ENCODE measurements around the gene ROBO2. TPM values are rescaled to one million over a fixed set of nuclear protein-coding genes. Genes with fewer than 3 reads are reported as not detected.

Gene ROBO2
- total RNA-seq, 2 donors from 2014 or later: 9.8 to 9.9 TPM

DNA sequence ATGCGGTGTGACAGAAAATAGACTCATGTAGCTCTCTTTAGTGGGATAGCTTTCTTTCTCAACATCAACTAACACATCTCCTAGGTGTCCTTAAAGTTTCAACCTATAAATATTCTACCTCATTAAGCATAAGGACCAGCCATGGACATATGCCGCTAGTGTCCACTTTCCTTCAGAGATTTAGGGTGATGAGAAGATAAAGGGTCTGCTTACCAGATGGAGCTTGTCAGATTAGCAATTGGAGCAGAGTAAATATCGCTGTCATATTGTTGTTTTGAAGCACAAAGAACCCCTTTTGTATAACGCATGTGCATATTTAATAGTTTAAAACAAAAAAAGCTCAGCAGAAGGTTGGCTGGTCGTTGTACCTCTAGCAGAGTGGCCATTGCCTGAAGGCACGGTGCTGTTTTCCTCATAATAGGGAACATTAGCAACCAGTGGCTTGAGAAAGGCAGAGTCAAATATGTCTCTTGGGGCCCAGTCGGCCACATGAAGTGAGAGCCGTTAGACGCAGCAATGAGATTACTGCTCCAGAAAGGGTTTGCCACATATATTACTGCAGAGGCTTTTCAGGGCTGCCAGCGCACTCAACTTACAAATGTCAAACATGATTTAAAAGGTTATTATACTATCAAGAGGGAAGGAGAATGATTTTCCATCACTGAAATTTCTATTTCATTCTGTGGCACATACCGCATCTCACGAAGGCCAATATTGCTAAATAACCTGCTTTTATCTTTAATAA is 264.2 kb downstream of the ROBO2 start:
- DNase-seq (ENCODE audit: low spot score): no peak
- H3K4me1 ChIP-seq (ENCODE audit: control insufficient read depth in 1 of 2, low read depth in 2 of 2): no peaks in the 10 kb centered on the region
- H3K4me3 ChIP-seq: no peak overlapping the region
- no peaks in the 10 kb centered on the region for H3K27me3 ChIP-seq (replicated peaks; ENCODE audit: insufficient read depth)
- H3K27ac ChIP-seq: no peak overlapping the region
- H3K36me3 ChIP-seq: no peaks in the 10 kb centered on the region
- ATAC-seq (ENCODE audit: insufficient number of reproducible peaks, low FRiP score, low read depth): no peak
- no peaks in the 10 kb centered on the region for H3K9me3 ChIP-seq
- TF ChIP-seq, protein P1, sequence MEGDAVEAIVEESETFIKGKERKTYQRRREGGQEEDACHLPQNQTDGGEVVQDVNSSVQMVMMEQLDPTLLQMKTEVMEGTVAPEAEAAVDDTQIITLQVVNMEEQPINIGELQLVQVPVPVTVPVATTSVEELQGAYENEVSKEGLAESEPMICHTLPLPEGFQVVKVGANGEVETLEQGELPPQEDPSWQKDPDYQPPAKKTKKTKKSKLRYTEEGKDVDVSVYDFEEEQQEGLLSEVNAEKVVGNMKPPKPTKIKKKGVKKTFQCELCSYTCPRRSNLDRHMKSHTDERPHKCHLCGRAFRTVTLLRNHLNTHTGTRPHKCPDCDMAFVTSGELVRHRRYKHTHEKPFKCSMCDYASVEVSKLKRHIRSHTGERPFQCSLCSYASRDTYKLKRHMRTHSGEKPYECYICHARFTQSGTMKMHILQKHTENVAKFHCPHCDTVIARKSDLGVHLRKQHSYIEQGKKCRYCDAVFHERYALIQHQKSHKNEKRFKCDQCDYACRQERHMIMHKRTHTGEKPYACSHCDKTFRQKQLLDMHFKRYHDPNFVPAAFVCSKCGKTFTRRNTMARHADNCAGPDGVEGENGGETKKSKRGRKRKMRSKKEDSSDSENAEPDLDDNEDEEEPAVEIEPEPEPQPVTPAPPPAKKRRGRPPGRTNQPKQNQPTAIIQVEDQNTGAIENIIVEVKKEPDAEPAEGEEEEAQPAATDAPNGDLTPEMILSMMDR (IDR thresholded peaks at IDR 0.05): no peak

- H3K9me3 ChIP-seq: no peaks in the 10 kb centered on the region
- no peak for ATAC-seq (ENCODE audit: insufficient number of reproducible peaks, low FRiP score, low read depth)
These were observed 264.8 kb downstream of the ROBO2 start for GRCh38 chr3:77304700-77305021.

DNA sequence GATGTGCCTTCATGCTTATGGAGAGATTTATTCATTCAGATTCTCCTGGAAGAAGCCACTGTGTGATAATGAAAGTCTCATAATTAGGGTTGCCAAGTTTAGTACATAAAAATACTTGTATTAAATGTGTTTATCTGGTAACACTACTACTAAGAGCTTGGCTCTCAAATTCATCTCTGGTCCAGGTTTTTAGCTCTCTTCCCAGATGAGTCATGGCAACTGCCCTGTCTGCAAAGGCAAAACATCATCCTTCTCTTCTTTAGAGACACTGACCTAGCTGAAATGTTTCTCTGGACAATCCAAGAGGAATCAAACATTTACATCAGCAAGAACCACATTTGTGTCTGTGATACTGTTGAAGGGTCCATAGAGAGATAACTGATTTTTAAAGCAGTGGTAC is 269.6 kb downstream of the ROBO2 start:
- H3K27me3 ChIP-seq (replicated peaks; ENCODE audit: insufficient read depth): no peaks in the 10 kb centered on the region
- H3K36me3 ChIP-seq: no peaks in the 10 kb centered on the region
- H3K4me1 ChIP-seq (ENCODE audit: control insufficient read depth in 1 of 2, low read depth in 2 of 2): no peaks in the 10 kb centered on the region
- no peak for DNase-seq (ENCODE audit: low spot score)
- H3K4me3 ChIP-seq: no peak overlapping the region
- TF ChIP-seq, protein P1 (IDR thresholded peaks at IDR 0.05): no peak
- H3K9me3 ChIP-seq: no peaks in the 10 kb centered on the region
- ATAC-seq (ENCODE audit: insufficient number of reproducible peaks, low FRiP score, low read depth): no peak
- no peak overlapping the region for H3K27ac ChIP-seq

More at GRCh38 chr3:77304700-77305021, 264.8 kb downstream of the ROBO2 start:
- TF ChIP-seq, protein P1 (IDR thresholded peaks at IDR 0.05): no peak
- no peaks in the 10 kb centered on the region for H3K27me3 ChIP-seq (replicated peaks; ENCODE audit: insufficient read depth)
- H3K36me3 ChIP-seq: no peaks in the 10 kb centered on the region
- DNase-seq (ENCODE audit: low spot score): no peak
- H3K4me1 ChIP-seq (ENCODE audit: control insufficient read depth in 1 of 2, low read depth in 2 of 2): no peaks in the 10 kb centered on the region
- no peak overlapping the region for H3K4me3 ChIP-seq
- no peak overlapping the region for H3K27ac ChIP-seq

DNA sequence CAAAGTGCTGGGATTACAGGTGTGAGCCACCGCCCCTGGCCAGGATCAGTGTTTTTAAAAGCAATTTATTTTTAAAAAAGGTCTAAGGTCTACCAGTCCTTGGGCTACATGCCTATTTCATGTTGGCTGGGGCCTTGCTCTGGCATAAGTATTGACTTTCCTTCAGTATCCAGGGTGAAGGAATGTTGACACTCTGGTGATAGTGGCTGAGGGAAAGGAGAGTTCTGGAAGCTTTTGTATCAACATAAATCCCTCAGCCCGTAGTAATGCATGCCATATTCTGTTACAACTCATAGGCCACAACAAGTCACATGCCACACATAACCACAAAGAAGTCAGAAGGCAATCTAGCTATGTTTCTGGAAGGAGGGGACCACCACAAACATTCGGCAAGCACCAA is 273.9 kb downstream of the ROBO2 start:
- no peak for ATAC-seq (ENCODE audit: insufficient number of reproducible peaks, low FRiP score, low read depth)
- H3K4me3 ChIP-seq: no peak overlapping the region
- no peaks in the 10 kb centered on the region for H3K27me3 ChIP-seq (replicated peaks; ENCODE audit: insufficient read depth)
- H3K27ac ChIP-seq: no peak overlapping the region
- DNase-seq (ENCODE audit: low spot score): no peak
- no peaks in the 10 kb centered on the region for H3K9me3 ChIP-seq
- H3K4me1 ChIP-seq (ENCODE audit: control insufficient read depth in 1 of 2, low read depth in 2 of 2): no peaks in the 10 kb centered on the region
- TF ChIP-seq, protein P1 (IDR thresholded peaks at IDR 0.05): no peak
- no peaks in the 10 kb centered on the region for H3K36me3 ChIP-seq

GRCh38 chr3:77319711-77320110 is 279.8 kb downstream of the ROBO2 start:
- TF ChIP-seq, protein P1 (IDR thresholded peaks at IDR 0.05): no peak
- ATAC-seq (ENCODE audit: insufficient number of reproducible peaks, low FRiP score, low read depth): no peak
- H3K4me3 ChIP-seq: no peak overlapping the region

More at GRCh38 chr3:77319711-77320110, 279.8 kb downstream of the ROBO2 start:
- Histone ChIP-seq H3K27ac (no peak overlapping the region), H3K27me3 (replicated peaks; ENCODE audit: insufficient read depth) (no peaks in the 10 kb centered on the region), H3K9me3 (no peaks in the 10 kb centered on the region), H3K4me1 (ENCODE audit: control insufficient read depth in 1 of 2, low read depth in 2 of 2) (peaks cover 11 to 12% of the 10 kb centered on the region in 2 donors), H3K36me3 (no peaks in the 10 kb centered on the region)
- DNase-seq (ENCODE audit: low spot score): no peak
